ENCODE measurements around the gene WIPF1.

WIPF1 gene

GRCh38 chr2:174540893-174541292, 56.7 kb downstream of the WIPF1 start:
- DNase-seq (ENCODE audit: low spot score): no peak

DNA sequence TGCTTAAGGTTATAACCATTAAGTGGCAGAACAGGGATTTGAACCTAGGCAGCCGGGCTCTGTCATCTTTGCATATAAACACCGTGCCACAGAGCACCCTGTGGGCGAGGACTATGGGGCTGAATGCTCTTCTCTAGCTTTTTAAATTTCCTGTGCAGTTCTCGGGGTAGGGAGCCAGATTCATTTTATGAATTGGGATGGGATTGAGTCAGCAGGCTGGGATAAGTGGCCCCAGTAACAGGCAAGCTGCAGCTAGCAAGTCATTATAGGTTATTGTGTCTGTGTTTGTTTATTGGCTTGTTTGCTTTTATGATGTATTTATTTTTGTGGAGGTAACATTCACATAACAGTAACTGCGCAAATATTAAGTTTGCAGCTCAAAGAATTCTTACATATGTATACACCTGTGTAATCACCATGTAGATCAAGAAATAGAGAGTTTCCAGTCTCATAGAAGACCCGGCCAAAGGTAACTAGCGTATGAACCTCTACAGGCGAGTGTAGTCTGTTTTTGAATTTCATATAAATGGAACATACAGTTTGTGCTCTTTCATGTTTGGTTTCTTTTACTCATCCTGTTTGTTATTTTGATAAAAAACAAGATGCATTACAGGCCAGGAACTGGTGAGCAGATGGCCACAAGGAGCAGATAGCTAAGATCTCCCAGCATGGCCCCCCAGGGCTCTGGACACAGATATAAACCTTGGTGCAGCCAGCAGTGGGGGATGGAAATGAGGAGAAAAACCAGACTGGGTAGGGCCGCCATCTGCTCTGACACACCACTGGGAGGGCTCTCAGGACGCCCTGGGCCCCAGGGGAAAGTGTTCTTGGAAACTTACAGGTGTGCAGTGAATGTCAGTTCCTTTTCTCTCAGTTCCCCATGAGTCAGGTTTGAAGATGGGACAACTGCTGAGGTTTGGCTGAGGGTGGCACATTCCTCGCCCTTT, 61.6 kb downstream of the WIPF1 start:
- no peak for DNase-seq (ENCODE audit: low spot score)

DNA sequence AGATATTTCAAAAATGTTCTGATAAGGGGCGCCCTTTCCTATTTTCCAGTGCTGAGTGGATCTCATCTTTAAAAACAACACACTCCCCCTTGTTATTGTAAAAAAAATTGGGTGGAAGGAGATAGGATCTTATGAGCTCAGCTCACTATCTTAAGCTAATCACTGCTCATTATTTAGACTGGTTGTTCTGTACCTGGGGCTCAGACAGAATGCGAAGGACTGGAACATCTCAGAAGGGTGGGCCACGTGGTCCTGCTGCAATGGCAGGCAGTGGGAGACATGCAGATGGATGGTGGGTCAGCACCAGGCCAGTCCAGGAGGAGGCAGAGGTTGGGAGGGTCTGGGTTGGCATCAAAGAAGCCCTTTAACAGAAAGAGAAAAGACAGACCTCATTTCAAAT, 62.5 kb downstream of the WIPF1 start:
- no peak for DNase-seq (ENCODE audit: low spot score)

DNA sequence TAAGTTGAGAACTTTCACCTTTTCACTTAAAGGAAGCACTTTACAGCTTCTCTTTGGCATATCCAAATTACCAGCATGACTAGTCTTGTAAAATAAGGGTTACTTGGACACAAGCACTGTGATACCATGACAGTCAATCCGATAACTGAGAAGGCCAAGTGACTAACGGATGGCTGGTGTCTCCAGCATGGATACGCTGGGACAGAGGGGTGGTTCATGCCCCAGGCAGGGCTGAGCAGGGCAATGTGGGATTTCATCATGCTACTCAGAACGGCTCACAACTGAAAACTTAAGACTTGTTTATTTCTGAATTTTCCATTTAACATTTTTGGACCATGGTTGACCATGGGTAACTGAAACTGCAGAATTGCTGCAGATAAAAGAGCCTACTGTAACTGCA, 67.7 kb downstream of the WIPF1 start:
- no peak for DNase-seq (ENCODE audit: low spot score)

GRCh38 chr2:174527959-174528358, 69.6 kb downstream of the WIPF1 start:
- no peak for DNase-seq (ENCODE audit: low spot score)

DNA sequence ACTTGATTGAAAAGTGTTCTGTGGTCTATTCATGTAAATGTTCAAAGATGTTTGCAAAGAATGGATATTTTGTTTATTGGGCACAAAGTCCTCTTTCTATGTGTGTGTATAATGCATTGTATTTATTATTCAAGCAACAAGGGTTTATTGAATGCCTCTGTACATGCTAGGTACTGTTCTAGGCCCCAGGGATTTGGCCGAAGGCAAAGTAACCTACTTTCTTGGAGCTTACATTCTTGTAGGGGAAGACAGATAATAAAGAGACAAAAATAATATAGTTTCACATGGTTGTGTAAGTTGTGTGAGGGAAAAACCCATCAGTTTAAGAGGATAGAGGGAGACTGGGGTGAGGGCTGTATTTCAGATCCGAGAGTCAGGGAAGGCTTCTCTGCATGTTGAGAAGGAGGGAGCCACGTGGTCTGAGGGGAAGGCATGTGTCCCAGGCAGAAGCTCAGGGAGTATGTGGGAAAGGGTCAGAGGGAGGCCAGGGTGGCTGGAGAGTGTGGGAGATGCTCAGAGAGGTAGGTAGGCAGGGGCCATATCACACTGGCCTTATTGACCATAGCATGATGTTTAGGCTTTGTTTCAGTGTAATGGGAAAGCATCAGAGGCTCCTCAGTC, 70.4 kb downstream of the WIPF1 start:
- no peak for DNase-seq (ENCODE audit: low spot score)

DNA sequence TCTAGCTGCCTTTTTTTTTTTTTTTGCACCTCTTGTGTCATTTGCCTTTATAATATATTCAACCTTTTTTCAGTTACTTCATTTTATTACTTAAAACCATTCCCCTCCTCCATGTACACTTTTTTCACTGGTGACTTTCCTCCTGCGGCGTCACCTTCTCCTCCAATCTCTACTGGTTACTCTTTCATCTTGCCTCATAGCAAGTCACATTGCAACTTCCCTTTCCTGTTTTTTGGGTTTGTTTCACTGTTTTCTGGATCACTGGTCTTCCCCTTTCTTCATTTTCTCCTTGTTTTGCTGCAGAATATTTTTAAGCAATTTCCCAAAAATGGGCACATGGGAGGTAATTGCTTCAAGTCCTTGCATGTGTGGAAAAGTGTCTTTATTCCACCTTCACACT, 73.1 kb downstream of the WIPF1 start:
- DNase-seq (ENCODE audit: low spot score): peak; percentile 6

DNA sequence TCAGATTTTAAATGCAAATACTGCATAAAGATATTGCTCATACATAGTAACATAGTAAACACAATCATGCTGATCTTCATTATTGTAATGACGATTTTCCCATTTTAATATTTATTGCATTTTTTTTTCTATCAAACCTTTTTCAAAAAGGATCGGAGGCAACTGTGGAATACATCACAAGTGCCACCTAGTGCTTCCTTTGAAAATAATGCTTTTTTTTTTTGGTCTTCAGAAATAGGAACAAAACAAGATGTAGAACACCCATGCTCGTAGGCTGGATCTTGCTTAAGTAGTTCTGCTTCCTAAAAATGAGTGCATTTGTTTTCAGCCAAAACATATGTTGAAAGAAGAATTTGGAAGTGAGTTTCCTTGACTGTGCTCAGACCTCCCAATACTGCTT, 75.1 kb downstream of the WIPF1 start:
- DNase-seq (ENCODE audit: low spot score): peak; percentile 65

DNA sequence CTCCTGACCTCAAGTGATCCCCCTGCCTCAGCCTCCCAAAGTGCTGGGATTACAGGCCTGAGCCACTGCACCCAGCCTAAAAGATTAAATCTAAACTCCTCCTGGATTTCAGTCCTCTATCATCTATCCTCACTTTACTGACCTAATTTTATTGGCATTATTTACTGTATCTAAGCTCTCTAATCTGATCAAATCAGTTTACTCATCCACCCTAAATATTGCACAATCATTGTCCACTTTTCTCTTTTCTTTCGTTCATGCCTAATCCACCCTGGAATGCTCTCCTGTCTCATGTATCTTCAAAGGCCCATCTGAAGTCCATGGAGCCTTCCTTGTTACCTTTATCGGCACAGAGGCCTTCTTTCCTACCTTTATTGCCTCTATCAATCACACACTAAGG, 79.2 kb downstream of the WIPF1 start:
- no peak for DNase-seq (ENCODE audit: low spot score)

GRCh38 chr2:174516501-174517378, 80.9 kb downstream of the WIPF1 start:
- DNase-seq (ENCODE audit: low spot score): no peak

GRCh38 chr2:174512345-174512744, 85.3 kb downstream of the WIPF1 start:
- no peak for DNase-seq (ENCODE audit: low spot score)

- DNase-seq (ENCODE audit: low spot score): no peak
These were observed 85.9 kb downstream of the WIPF1 start for GRCh38 chr2:174511580-174512260.

GRCh38 chr2:174510583-174511189, 86.9 kb downstream of the WIPF1 start:
- no peak for DNase-seq (ENCODE audit: low spot score)

All from putamen (tissue), 1 donor.